C4-2B (cell line): ENCODE data around the gene ADAM12.

Experiments
- CTCF ChIP-seq: fragments of 450-650 bp; conservative IDR thresholded peaks from 2 replicates; pipeline ENCODE4 v1.5.1; 2017; ENCODE audit warnings: mild to moderate bottlenecking
- ZFX ChIP-seq: fragments of 450-650 bp; IDR thresholded peaks from 2 replicates; pipeline ENCODE4 v1.6.1; 2017

- TF ChIP-seq CTCF = no peak
- no peak for TF ChIP-seq ZFX
Observed at GRCh38 chr10:126124046-126124445, 264.2 kb downstream of the ADAM12 start.
